Brain microvascular endothelial cell (primary cell): ENCODE data around the gene ETFBKMT.
"Not testable (repeated sequence)": the region's sequence is repeated elsewhere in the genome, so short reads cannot be mapped to it uniquely, and the experiment has no call there.

Experiments used
- DNase-seq: peaks from one replicate; pipeline ENCODE4 v3.0.0-alpha.2; 2020
- H3K27ac ChIP-seq: fragments of 250-450 bp; sonication (Bioruptor Pico); 2 replicates; pipeline ENCODE4 v1.5.1; 2020; ENCODE audit warnings: mild to moderate bottlenecking, moderate library complexity
- H3K27me3 ChIP-seq: fragments of 250-450 bp; sonication (Bioruptor Pico); replicated peaks from 2 replicates; pipeline ENCODE4 v1.5.1; 2020; ENCODE audit warnings: mild to moderate bottlenecking
- H3K36me3 ChIP-seq: fragments of 250-450 bp; sonication (Bioruptor Pico); replicated peaks from 2 replicates; pipeline ENCODE4 v1.5.1; 2020; ENCODE audit warnings: mild to moderate bottlenecking
- H3K4me3 ChIP-seq: 2 replicates; pipeline ENCODE4 v1.5.1; 2011; ENCODE audit warnings: low read depth, mild to moderate bottlenecking, control low read depth, low read length, moderate library complexity
- in situ Hi-C: cut with HindIII; loops from 2 replicates; pipeline ENCODE4 v1.10.0; 2017; ENCODE audit warnings: low sequenced_read_pairs, low pct_ligation_motif_present
- TF ChIP-seq, protein P1 (sequence below): IDR thresholded peaks from 2 replicates; pipeline ENCODE4 v1.5.1; 2011; ENCODE audit warnings: low read depth, mild to moderate bottlenecking, moderate library complexity, low read length, control low read depth, inconsistent platforms; ENCODE audit errors: missing control alignments

The ETFBKMT gene

DNA sequence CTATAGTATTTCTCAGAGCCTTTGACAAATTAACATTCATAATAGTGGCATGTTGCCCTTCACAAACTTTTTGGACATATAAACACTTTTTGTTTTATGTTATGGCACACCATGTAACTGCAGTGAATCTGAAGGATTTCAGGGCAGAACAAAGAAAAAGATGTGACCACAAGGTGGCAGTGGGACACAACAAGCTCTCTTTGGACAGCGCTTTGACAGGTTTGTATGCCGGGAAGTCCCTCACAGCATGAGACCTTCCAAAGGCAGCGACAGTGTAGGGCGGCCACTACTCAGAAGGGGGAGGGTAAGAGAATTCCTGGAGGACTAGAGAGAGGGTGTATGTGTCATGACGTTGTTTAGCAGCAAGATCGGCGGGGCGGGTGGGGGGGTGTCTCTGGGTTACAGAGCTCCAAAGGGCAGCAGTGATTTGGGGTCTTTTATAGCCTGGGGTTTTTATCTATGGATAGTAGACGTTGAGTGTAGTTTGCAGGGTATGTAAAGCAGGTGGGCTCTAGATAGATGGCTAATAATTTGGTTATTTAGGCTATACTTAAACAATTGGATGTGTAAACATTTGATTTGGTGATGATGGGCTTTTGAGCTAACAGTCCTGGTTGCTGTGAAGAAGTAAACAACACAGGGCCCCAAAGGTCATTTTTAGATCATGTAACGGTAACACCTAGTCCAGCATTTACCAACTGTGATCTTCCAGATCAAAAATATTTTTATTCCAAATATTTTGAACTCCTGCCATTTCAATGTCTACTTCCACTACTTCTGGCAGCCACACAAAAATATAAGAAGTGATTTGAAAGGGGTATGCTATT is 22.9 kb downstream of the ETFBKMT start:
- Histone ChIP-seq H3K4me3 (no peak overlapping the region), H3K27me3 (no peaks in the 10 kb centered on the region), H3K36me3 (no peaks in the 10 kb centered on the region), H3K27ac (no peak overlapping the region)
- in situ Hi-C loops = no loop called here
- DNase-seq = peak; percentile 86
- TF ChIP-seq, protein P1, sequence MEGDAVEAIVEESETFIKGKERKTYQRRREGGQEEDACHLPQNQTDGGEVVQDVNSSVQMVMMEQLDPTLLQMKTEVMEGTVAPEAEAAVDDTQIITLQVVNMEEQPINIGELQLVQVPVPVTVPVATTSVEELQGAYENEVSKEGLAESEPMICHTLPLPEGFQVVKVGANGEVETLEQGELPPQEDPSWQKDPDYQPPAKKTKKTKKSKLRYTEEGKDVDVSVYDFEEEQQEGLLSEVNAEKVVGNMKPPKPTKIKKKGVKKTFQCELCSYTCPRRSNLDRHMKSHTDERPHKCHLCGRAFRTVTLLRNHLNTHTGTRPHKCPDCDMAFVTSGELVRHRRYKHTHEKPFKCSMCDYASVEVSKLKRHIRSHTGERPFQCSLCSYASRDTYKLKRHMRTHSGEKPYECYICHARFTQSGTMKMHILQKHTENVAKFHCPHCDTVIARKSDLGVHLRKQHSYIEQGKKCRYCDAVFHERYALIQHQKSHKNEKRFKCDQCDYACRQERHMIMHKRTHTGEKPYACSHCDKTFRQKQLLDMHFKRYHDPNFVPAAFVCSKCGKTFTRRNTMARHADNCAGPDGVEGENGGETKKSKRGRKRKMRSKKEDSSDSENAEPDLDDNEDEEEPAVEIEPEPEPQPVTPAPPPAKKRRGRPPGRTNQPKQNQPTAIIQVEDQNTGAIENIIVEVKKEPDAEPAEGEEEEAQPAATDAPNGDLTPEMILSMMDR = peak; percentile 83

DNA sequence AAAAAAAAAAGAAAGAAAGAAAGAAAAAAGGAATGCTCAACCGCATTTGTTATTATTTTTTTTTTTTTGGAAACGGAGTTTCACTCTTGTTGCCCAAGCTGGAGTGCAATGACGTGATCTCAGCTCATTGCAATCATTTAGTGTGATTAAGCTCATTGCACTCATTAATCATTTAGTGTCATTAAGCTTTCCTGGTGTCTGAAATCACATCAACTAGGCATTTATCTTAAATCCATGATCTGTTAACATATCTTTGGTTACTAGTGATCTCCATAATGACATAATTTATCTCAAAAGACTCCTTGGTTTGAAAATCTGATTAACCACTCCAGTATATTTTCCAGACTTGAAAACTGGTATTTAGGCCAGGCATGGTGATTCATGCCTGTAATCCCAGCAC is 26.3 kb downstream of the ETFBKMT start:
- no peak overlapping the region for H3K27ac ChIP-seq
- in situ Hi-C loops = no loop called here
- no peak for DNase-seq

DNA sequence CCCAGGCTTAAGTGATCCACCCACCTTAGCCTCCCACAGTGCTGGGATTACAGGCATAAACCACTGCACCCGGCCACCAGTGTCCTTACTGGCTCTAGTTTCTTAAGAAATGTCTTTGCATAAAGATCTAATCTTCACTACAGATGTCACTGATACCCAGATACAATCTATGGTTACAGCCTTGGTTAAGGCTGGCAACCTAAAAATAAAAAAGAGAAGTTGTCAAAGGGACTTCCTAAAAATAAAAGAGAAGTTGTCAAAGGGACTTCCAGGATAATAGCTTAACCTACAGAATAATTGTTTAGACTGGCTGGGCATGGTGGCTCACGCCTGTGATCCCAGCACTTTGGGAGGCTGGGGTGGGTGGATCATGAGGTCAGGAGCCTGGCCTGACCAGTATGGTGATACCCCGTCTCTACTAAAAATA is 27.6 kb downstream of the ETFBKMT start:
- H3K27ac ChIP-seq = no peak overlapping the region
- H3K27me3 ChIP-seq = no peaks in the 10 kb centered on the region
- TF ChIP-seq, protein P1 = no peak
- H3K4me3 ChIP-seq = no peak overlapping the region
- H3K36me3 ChIP-seq = no peaks in the 10 kb centered on the region
- no peak for DNase-seq
- in situ Hi-C loops = no loop called here

More for the DNA sequence above, 26.3 kb downstream of the ETFBKMT start:
- Histone ChIP-seq H3K36me3 (no peaks in the 10 kb centered on the region), H3K27me3 (no peaks in the 10 kb centered on the region), H3K4me3 (no peak overlapping the region)
- TF ChIP-seq, protein P1 = no peak

DNA sequence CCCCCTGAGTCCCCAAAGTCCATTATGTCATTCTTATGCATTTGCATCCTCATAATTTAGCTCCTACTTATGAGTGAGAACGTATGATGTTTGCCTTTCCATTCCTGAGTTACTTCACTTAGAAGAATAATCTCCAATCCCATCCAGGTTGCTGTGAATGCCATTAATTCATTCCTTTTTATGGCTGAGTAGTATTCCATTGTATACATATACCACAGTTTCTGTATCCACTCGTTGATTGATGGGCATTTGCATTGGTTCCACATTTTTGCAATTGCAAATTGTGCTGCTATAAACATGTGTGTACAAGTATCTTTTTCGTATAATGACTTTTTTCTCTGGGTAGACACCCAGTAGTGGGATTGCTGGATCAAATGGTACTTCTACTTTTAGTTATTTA is 30.4 kb downstream of the ETFBKMT start:
- H3K36me3 ChIP-seq, in situ Hi-C loops, H3K27ac ChIP-seq, H3K27me3 ChIP-seq, DNase-seq, H3K4me3 ChIP-seq: not testable (repeated sequence)

DNA sequence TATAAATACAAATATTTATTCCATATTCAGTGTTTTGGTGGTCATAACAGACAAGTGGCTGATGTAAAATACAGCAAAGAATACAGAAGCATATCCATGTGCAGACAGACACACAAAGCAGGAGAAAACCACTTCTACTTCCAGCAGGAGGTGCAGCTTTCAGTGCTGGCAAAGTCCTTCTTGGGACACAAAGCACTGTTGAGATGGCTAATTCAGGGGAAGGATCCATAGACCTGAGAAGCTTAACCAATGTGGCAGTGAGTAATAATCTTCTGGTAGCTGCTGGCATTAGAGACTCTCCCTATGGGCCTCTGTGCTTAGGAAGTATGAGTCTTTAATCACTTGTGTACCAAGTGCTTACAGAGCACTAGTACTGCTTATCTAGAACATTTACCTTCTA is 42.6 kb downstream of the ETFBKMT start:
- in situ Hi-C loops = no loop called here
- no peak overlapping the region for H3K27ac ChIP-seq
- H3K36me3 ChIP-seq = no peaks in the 10 kb centered on the region
- H3K4me3 ChIP-seq = no peak overlapping the region
- TF ChIP-seq, protein P1 = peak; percentile 44
- no peak for DNase-seq
- no peaks in the 10 kb centered on the region for H3K27me3 ChIP-seq

DNA sequence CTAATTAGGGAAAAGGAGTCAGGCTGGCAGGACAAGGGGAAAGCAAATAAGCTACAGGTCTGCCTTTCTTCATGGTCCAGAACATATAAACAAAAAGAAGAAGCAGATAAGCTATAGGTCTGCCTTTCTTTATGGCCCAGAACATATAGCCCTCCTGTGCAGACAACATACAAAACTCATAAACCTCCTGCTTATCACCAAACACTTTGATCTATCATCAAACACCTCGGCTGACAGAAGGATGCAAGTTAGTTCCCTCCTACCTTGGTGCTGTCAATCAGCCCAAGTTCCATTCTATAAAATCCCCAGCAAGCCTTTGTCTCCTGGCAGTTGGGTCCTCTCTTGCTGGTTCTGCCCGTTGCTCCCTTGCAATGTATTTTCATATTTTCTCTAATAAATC is 46.1 kb downstream of the ETFBKMT start:
- TF ChIP-seq, protein P1 = no peak
- in situ Hi-C loops = no loop called here
- Histone ChIP-seq H3K36me3 (no peaks in the 10 kb centered on the region), H3K27me3 (no peaks in the 10 kb centered on the region), H3K27ac (no peak overlapping the region), H3K4me3 (no peak overlapping the region)
- DNase-seq = no peak

DNA sequence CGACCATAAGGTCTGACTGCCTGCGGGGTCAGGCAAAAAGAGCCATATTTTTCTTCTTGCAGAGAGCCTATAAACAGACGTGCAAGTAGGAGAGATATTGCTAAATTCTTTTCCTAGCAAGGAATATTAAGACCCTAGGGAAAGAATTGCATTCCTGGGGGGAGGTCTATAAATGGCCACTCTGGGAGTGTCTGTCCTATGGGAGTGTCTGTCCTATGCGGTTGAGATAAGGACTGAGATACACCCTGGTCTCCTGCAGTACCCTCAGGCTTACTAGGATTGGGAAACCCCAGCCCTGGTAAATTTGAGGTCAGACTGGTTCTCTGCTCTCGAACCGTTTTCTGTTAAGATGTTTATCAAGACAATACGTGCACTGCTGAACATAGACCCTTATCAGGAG is 48.6 kb downstream of the ETFBKMT start:
- H3K36me3 ChIP-seq, H3K27ac ChIP-seq, H3K27me3 ChIP-seq, H3K4me3 ChIP-seq, DNase-seq, in situ Hi-C loops: not testable (repeated sequence)
